T-helper 2 cell (primary cell): Measurements from ENCODE around the gene WDR49.
"Not testable (repeated sequence)": the region's sequence is repeated elsewhere in the genome, so short reads cannot be mapped to it uniquely, and the experiment has no call there.

Experiments
- DNase-seq, 5 experiments: peaks; one replicate each; pipeline versions ENCODE4 v3.0.0 to v3.0.0-alpha.2; 2012 to 2022

The WDR49 gene

GRCh38 chr3:167614196-167614595 lies 39.5 kb downstream of the WDR49 start:
- DNase-seq = not testable (repeated sequence)

- DNase-seq = no peak
These were observed 42.0 kb downstream of the WDR49 start for GRCh38 chr3:167611718-167612117.

GRCh38 chr3:167609156-167609555 lies 44.6 kb downstream of the WDR49 start:
- no peak for DNase-seq

- no peak for DNase-seq
These were observed 46.9 kb downstream of the WDR49 start for GRCh38 chr3:167606836-167607235.

GRCh38 chr3:167605871-167606270 lies 47.9 kb downstream of the WDR49 start:
- DNase-seq = no peak

GRCh38 chr3:167602041-167602440 lies 51.7 kb downstream of the WDR49 start:
- DNase-seq = no peak

GRCh38 chr3:167587651-167588050 lies 66.1 kb downstream of the WDR49 start:
- DNase-seq = no peak

GRCh38 chr3:167575000-167575600 lies 78.6 kb downstream of the WDR49 start:
- no peak for DNase-seq

- no peak for DNase-seq
These were observed 80.8 kb downstream of the WDR49 start for GRCh38 chr3:167572991-167573390.

GRCh38 chr3:167568634-167569033 lies 85.1 kb downstream of the WDR49 start:
- no peak for DNase-seq

GRCh38 chr3:167565489-167565888 lies 88.3 kb downstream of the WDR49 start:
- DNase-seq = no peak

- no peak for DNase-seq
These were observed 89.1 kb downstream of the WDR49 start for GRCh38 chr3:167564612-167565011.

GRCh38 chr3:167559924-167560323 lies 93.8 kb downstream of the WDR49 start:
- no peak for DNase-seq

GRCh38 chr3:167554898-167555297 lies 98.8 kb downstream of the WDR49 start:
- no peak for DNase-seq

GRCh38 chr3:167538081-167538480 lies 115.7 kb downstream of the WDR49 start:
- DNase-seq = no peak

GRCh38 chr3:167521006-167521355 lies 132.8 kb downstream of the WDR49 start:
- DNase-seq = no peak

GRCh38 chr3:167520266-167521005 lies 133.3 kb downstream of the WDR49 start:
- no peak for DNase-seq

- no peak for DNase-seq
These were observed 145.8 kb downstream of the WDR49 start for GRCh38 chr3:167507954-167508353.

- no peak for DNase-seq
These were observed 151.3 kb downstream of the WDR49 start for GRCh38 chr3:167502401-167502800.

- no peak for DNase-seq
These were observed 151.8 kb downstream of the WDR49 start for GRCh38 chr3:167501941-167502340.

GRCh38 chr3:167497903-167498302 lies 155.8 kb downstream of the WDR49 start:
- DNase-seq = no peak

- no peak for DNase-seq
These were observed 160.5 kb downstream of the WDR49 start for GRCh38 chr3:167493244-167493643.

- DNase-seq = no peak
These were observed 162.1 kb downstream of the WDR49 start for GRCh38 chr3:167491621-167492020.

- DNase-seq = no peak
These were observed 164.2 kb downstream of the WDR49 start for GRCh38 chr3:167489571-167489970.

- no peak for DNase-seq
These were observed 166.2 kb downstream of the WDR49 start for GRCh38 chr3:167487556-167487955.
